GM21723 (cell line): ENCODE measurements around the gene SDHA.
"Not testable (repeated sequence)": the region's sequence is repeated elsewhere in the genome, so short reads cannot be mapped to it uniquely, and the experiment has no call there.

Source experiments
- ATAC-seq: cut with Tn5 transposase; IDR thresholded peaks from one replicate; pipeline ENCODE4 v1.9.1; 2021; ENCODE audit warnings: mild to moderate bottlenecking, moderate library complexity; ENCODE audit not compliant: unreplicated experiment

SDHA gene

GRCh38 chr5:196350-196749, 21.8 kb upstream of the SDHA start:
- no peak for ATAC-seq

- not testable (repeated sequence) for ATAC-seq
Observed at GRCh38 chr5:197031-197430, 21.1 kb upstream of the SDHA start.

- no peak for ATAC-seq
Observed at GRCh38 chr5:197892-198489, 20.1 kb upstream of the SDHA start.

GRCh38 chr5:198516-199196, 19.5 kb upstream of the SDHA start:
- no peak for ATAC-seq

GRCh38 chr5:199197-199949, 18.7 kb upstream of the SDHA start:
- no peak for ATAC-seq

GRCh38 chr5:199950-200645, 18.0 kb upstream of the SDHA start:
- ATAC-seq = no peak

GRCh38 chr5:200985-201384, 17.1 kb upstream of the SDHA start:
- no peak for ATAC-seq

GRCh38 chr5:201672-202071, 16.4 kb upstream of the SDHA start:
- no peak for ATAC-seq

- ATAC-seq = no peak
Observed at GRCh38 chr5:203246-203930, 14.7 kb upstream of the SDHA start.

- no peak for ATAC-seq
Observed at GRCh38 chr5:204001-204400, 14.1 kb upstream of the SDHA start.

GRCh38 chr5:204462-204861, 13.7 kb upstream of the SDHA start:
- ATAC-seq = no peak

- ATAC-seq = no peak
Observed at GRCh38 chr5:204966-205670, 13.0 kb upstream of the SDHA start.

- no peak for ATAC-seq
Observed at GRCh38 chr5:206406-206805, 11.7 kb upstream of the SDHA start.

- no peak for ATAC-seq
Observed at GRCh38 chr5:206927-207536, 11.1 kb upstream of the SDHA start.

GRCh38 chr5:207599-207998, 10.5 kb upstream of the SDHA start:
- no peak for ATAC-seq

- ATAC-seq = no peak
Observed at GRCh38 chr5:208449-209114, 9.5 kb upstream of the SDHA start.

- no peak for ATAC-seq
Observed at GRCh38 chr5:213803-214395, 4.2 kb upstream of the SDHA start.

GRCh38 chr5:215256-215655, 2.9 kb upstream of the SDHA start:
- not testable (repeated sequence) for ATAC-seq

- ATAC-seq = not testable (repeated sequence)
Observed at GRCh38 chr5:216076-216475, 2.0 kb upstream of the SDHA start.
